ENCODE results near the gene FHL2.

- no peak for TF ChIP-seq CTCF (IDR thresholded peaks at IDR 0.05)
- no peak for TF ChIP-seq POLR2A (IDR thresholded peaks at IDR 0.05)
These were observed 78.1 kb downstream of the FHL2 start for GRCh38 chr2:105320651-105321215.

All from Peyer's patch (tissue), 4 donors.